GM23338 (cell line): ENCODE data around the gene CD74. TPM values are rescaled to one million over a fixed set of nuclear protein-coding genes. Genes with fewer than 3 reads are reported as not detected.

Experiments used
- ATAC-seq: fragments of 200-7000 bp; cut with Tn5 transposase; 3 replicates; pipeline ENCODE4 v1.9.1; 2020
- DNase-seq: peaks from one replicate; pipeline ENCODE4 v3.0.0-alpha.2; 2015; ENCODE audit warnings: low spot score
- H2AFZ ChIP-seq: fragments of 200-600 bp; sonication (generic); 2 replicates; pipeline ENCODE4 v1.8.0; 2016; ENCODE audit warnings: antibody characterized with exemption, mild to moderate bottlenecking, moderate library complexity
- H3F3A ChIP-seq: fragments of 200-600 bp; sonication (generic); replicated peaks from 2 replicates; pipeline ENCODE4 v1.8.0; 2017; ENCODE audit warnings: antibody characterized with exemption, mixed run types, low read depth
- H3K27ac ChIP-seq: fragments of 200-600 bp; sonication (generic); 2 replicates; pipeline ENCODE4 v1.6.1; 2016; ENCODE audit warnings: low read depth
- H3K27me3 ChIP-seq: fragments of 200-600 bp; sonication (generic); 2 replicates; pipeline ENCODE4 v1.8.0; 2016; ENCODE audit warnings: mild to moderate bottlenecking, mixed run types, moderate library complexity; ENCODE audit not compliant: insufficient read depth
- H3K36me3 ChIP-seq: fragments of 200-600 bp; sonication (generic); 2 replicates; pipeline ENCODE4 v1.8.0; 2016; ENCODE audit warnings: mild to moderate bottlenecking; ENCODE audit not compliant: insufficient read depth
- H3K4me1 ChIP-seq: fragments of 200-600 bp; sonication (generic); 2 replicates; pipeline ENCODE4 v1.8.0; 2016; ENCODE audit warnings: mild to moderate bottlenecking, moderate library complexity; ENCODE audit not compliant: insufficient read depth
- H3K4me2 ChIP-seq: fragments of 200-600 bp; sonication (generic); 2 replicates; pipeline ENCODE4 v1.7.1; 2017; ENCODE audit warnings: mixed run types
- H3K4me3 ChIP-seq: fragments of 200-600 bp; sonication (generic); 2 replicates; pipeline ENCODE4 v1.6.1; 2016; ENCODE audit warnings: mixed run types
- H3K79me2 ChIP-seq: fragments of 200-600 bp; sonication (generic); replicated peaks from 2 replicates; pipeline ENCODE4 v1.8.0; 2017; ENCODE audit warnings: mild to moderate bottlenecking; ENCODE audit not compliant: insufficient read depth
- H3K9me2 ChIP-seq: fragments of 200-600 bp; sonication (generic); 2 replicates; pipeline ENCODE4 v1.8.0; 2017; ENCODE audit not compliant: insufficient read depth
- H4K20me1 ChIP-seq: fragments of 200-600 bp; sonication (generic); replicated peaks from 2 replicates; pipeline ENCODE4 v1.8.0; 2017; ENCODE audit warnings: mild to moderate bottlenecking; ENCODE audit not compliant: insufficient read depth
- H3K27ac Mint-ChIP-seq: 2 replicates; pipeline ENCODE4 v1.8.0; 2020; ENCODE audit warnings: inconsistent platforms, mild to moderate bottlenecking, moderate library complexity, mixed read lengths
- H3K27me3 Mint-ChIP-seq: 3 replicates; pipeline ENCODE4 v1.8.0; 2022; ENCODE audit warnings: low read depth, mild to moderate bottlenecking, moderate library complexity, mixed read lengths, inconsistent platforms; ENCODE audit not compliant: insufficient read depth, poor library complexity
- H3K36me3 Mint-ChIP-seq: 3 replicates; pipeline ENCODE4 v1.8.0; 2021; ENCODE audit warnings: low read depth, mild to moderate bottlenecking, inconsistent platforms, moderate library complexity, mixed read lengths
- H3K4me1 Mint-ChIP-seq: 3 replicates; pipeline ENCODE4 v1.8.0; 2020; ENCODE audit warnings: mild to moderate bottlenecking, inconsistent platforms, mixed read lengths
- H3K4me3 Mint-ChIP-seq: 3 replicates; pipeline ENCODE4 v1.8.0; 2021; ENCODE audit warnings: moderate library complexity, mild to moderate bottlenecking, inconsistent platforms, mixed read lengths
- H3K9me3 Mint-ChIP-seq: 3 replicates; pipeline ENCODE4 v1.8.0; 2020; ENCODE audit warnings: moderate library complexity, mild to moderate bottlenecking, inconsistent platforms, mixed read lengths
- CTCF ChIP-seq, 2 experiments: fragments of 200-600 bp in 1 of 2; sonication (generic) in 1 of 2; conservative IDR thresholded peaks; 2 replicates each; pipeline versions ENCODE4 v1.5.1 to v1.6.1; 2016 to 2017; ENCODE audit warnings: antibody characterized with exemption in 2 of 2, low read depth in 2 of 2, mild to moderate bottlenecking in 2 of 2, moderate library complexity in 1 of 2
- ETS1 ChIP-seq: IDR thresholded peaks from 2 replicates; pipeline ENCODE4 v1.6.1; 2016; ENCODE audit warnings: antibody characterized with exemption
- EZH2 ChIP-seq: fragments of 200-600 bp; sonication (generic); IDR thresholded peaks from one replicate; pipeline ENCODE4 v1.8.0; 2017; ENCODE audit warnings: antibody characterized with exemption, mild to moderate bottlenecking, low read depth; ENCODE audit not compliant: unreplicated experiment
- EZH2phosphoT487 ChIP-seq: fragments of 200-600 bp; sonication (generic); IDR thresholded peaks from one replicate; pipeline ENCODE4 v1.8.1; 2018; ENCODE audit warnings: antibody characterized with exemption; ENCODE audit not compliant: unreplicated experiment
- NANOG ChIP-seq: IDR thresholded peaks from 2 replicates; pipeline ENCODE4 v1.6.1; 2016; ENCODE audit warnings: antibody characterized with exemption, borderline replicate concordance
- REST ChIP-seq: IDR thresholded peaks from one replicate; pipeline ENCODE4 v1.6.1; 2018; ENCODE audit warnings: antibody characterized with exemption; ENCODE audit not compliant: unreplicated experiment
- STAT1 ChIP-seq: IDR thresholded peaks from one replicate; pipeline ENCODE4 v1.6.1; 2016; ENCODE audit warnings: antibody characterized with exemption; ENCODE audit not compliant: unreplicated experiment
- ZNF114 ChIP-seq: fragments of 250-450 bp; sonication (Bioruptor Pico); IDR thresholded peaks from 2 replicates; pipeline ENCODE4 v1.5.0; 2020; ENCODE audit warnings: mild to moderate bottlenecking, moderate library complexity
- ZNF462 ChIP-seq: fragments of 250-450 bp; sonication (Bioruptor Pico); IDR thresholded peaks from 2 replicates; pipeline ENCODE4 v1.5.0; 2020; ENCODE audit warnings: mild to moderate bottlenecking, moderate library complexity
- polyA plus RNA-seq: library from polyadenylated mRNA; unstranded; fragments of >200 nt; fragmentation: Nextera tagmentation; extraction: Ambion mirVana; gene quantifications from 2 replicates; pipeline ENCODE4 v1.2.1, GENCODE V29; 2016
- total RNA-seq: library from RNA; depleted of rRNA; stranded (reverse); fragments of >200 nt; shearing (Covaris generic); gene quantifications from 2 replicates; pipeline ENCODE4 v1.2.3, GENCODE V29; 2014

CD74 gene
- total and polyA plus RNA-seq, 2 experiments from 2014 or later = 49.8 to 98.4 TPM

- no peak for TF ChIP-seq ZNF462 (CRISPR knock-in tag)
- TF ChIP-seq ETS1 = no peak
These were observed 4.3 kb downstream of the CD74 start (continued) for GRCh38 chr5:150408231-150408943.

- H3K27me3 Mint-ChIP-seq = peaks cover 13% of the 10 kb centered on the region
- Histone ChIP-seq H3K36me3 (no peaks in the 10 kb centered on the region; the same call in 1 of the 2 replicates), H3K27me3 (no peaks in the 10 kb centered on the region), H4K20me1 (no peaks in the 10 kb centered on the region; the same call in 1 of the 2 replicates), H2AFZ (no peak overlapping the region), H3K4me2 (no peak overlapping the region), H3K79me2 (no peaks in the 10 kb centered on the region), H3F3A (peaks cover 4% of the 10 kb centered on the region; the same call in 1 of the 2 replicates), H3K4me1 (peaks cover 23% of the 10 kb centered on the region; the same call in 1 of the 2 replicates), H3K9me2 (no peaks in the 10 kb centered on the region), H3K4me3 (no peak overlapping the region), H3K27ac (no peak overlapping the region)
- H3K9me3 Mint-ChIP-seq = no peaks in the 10 kb centered on the region; the same call in 2 of the 3 replicates
- no peak overlapping the region for H3K27ac Mint-ChIP-seq
- ATAC-seq (no peak), DNase-seq (no peak)
- H3K4me3 Mint-ChIP-seq = no peak overlapping the region
- peaks cover 4% of the 10 kb centered on the region; the same call in 2 of the 3 replicates for H3K36me3 Mint-ChIP-seq
- H3K4me1 Mint-ChIP-seq = peaks cover 27% of the 10 kb centered on the region
- no peak for TF ChIP-seq EZH2
- TF ChIP-seq CTCF (conservative IDR thresholded peaks at IDR 0.05; ENCODE audit: low read depth in 2 of 2) = no peak
- TF ChIP-seq ZNF114 (CRISPR knock-in tag) = no peak
- no peak for TF ChIP-seq EZH2phosphoT487
- TF ChIP-seq ETS1 = no peak
- TF ChIP-seq STAT1 = no peak
- TF ChIP-seq NANOG = no peak
- no peak for TF ChIP-seq REST
These were observed 5.5 kb downstream of the CD74 start for GRCh38 chr5:150407096-150407720.
